K562 (cell line): ENCODE measurements around the gene CACNA2D3. TPM values are rescaled to one million over a fixed set of nuclear protein-coding genes. Genes with fewer than 3 reads are reported as not detected.

Experiments
- ATAC-seq: fragments of 200-7000 bp; cut with Tn5 transposase; 3 replicates; pipeline ENCODE4 v1.9.1; 2020; ENCODE audit warnings: moderate library complexity
- BruUV-seq: library from RNA; stranded (reverse); fragments of 400-500 nt; replicated peaks from 2 replicates; lab custom pipeline; 2021; lab: Mats Ljungman, UMichigan
- CTCF ChIA-PET: fragments of 300-600 bp; formaldehyde crosslinking; extraction: SDS; loops from one replicate; lab custom pipeline; 2021; ENCODE audit warnings: low intra/inter-chr PET ratio; lab: Yijun Ruan, JAX
- POLR2A ChIA-PET: fragments of 300-600, 350-650 bp; sonication (Branson Sonifier 250); formaldehyde crosslinking; extraction: SDS; loops from one replicate; lab custom pipeline; 2021; ENCODE audit warnings: antibody characterized with exemption, inconsistent platforms; lab: Yijun Ruan, JAX
- DNase-seq, 4 experiments: peaks; one replicate each; pipeline versions ENCODE4 v3.0.0 to v3.0.0-alpha.2; 2011 to 2018; ENCODE audit warnings: low spot score in 3 of 4, mixed read lengths in 3 of 4; ENCODE audit errors: extremely low read depth in 1 of 4
- FAIRE-seq: peaks from 2 replicates; lab custom pipeline; 2011; peaks lifted over from hg19 to GRCh38; lab: Jason Lieb, UNC
- H2AFZ ChIP-seq: 2 replicates; pipeline ENCODE4 v1.6.0; 2011; ENCODE audit warnings: low read depth, low read length, control low read depth, inconsistent platforms
- H3K27ac ChIP-seq: fragments of 200-600 bp; 3 replicates; pipeline ENCODE4 v1.8.0; 2011; ENCODE audit warnings: low read depth, mild to moderate bottlenecking, control low read depth, inconsistent platforms, low read length, moderate library complexity, mixed read lengths; ENCODE audit errors: extremely low read depth
- H3K27me3 ChIP-seq, 2 experiments: fragments of 300-600 bp in 1 of 2; 2 replicates in 1 of 2; 3 replicates in 1 of 2; pipeline versions ENCODE4 v1.6.0 to v1.8.0; 2011; ENCODE audit warnings: inconsistent platforms in 2 of 2, low read length in 2 of 2, mild to moderate bottlenecking in 1 of 2, mixed read lengths in 1 of 2, moderate library complexity in 1 of 2; ENCODE audit not compliant: control insufficient read depth in 2 of 2, insufficient read depth in 2 of 2
- H3K36me3 ChIP-seq: fragments of 300-600 bp; 3 replicates; pipeline ENCODE4 v1.8.0; 2011; ENCODE audit warnings: mild to moderate bottlenecking, low read length, inconsistent platforms; ENCODE audit not compliant: control insufficient read depth, insufficient read depth
- H3K4me1 ChIP-seq, 2 experiments: fragments of 200-600 bp in 1 of 2; replicated peaks in 1 of 2; 2 replicates in 1 of 2; 3 replicates in 1 of 2; pipeline versions ENCODE4 v1.5.1 to v1.8.0; 2011; ENCODE audit warnings: inconsistent platforms in 2 of 2, low read length in 2 of 2, mild to moderate bottlenecking in 1 of 2, mixed read lengths in 1 of 2, moderate library complexity in 1 of 2; ENCODE audit not compliant: control insufficient read depth in 2 of 2, insufficient read depth in 2 of 2
- H3K4me2 ChIP-seq: 2 replicates; pipeline ENCODE4 v1.6.1; 2011; ENCODE audit warnings: low read length, control low read depth, inconsistent platforms, mixed read lengths; ENCODE audit not compliant: insufficient read depth
- H3K4me3 ChIP-seq: fragments of 200-600 bp; sonication (generic), shearing (Covaris generic); 2 replicates; pipeline ENCODE4 v1.5.1; 2016; ENCODE audit warnings: control low read depth, inconsistent platforms
- H3K79me2 ChIP-seq: fragments of 200-600 bp; 3 replicates; pipeline ENCODE4 v1.8.0; 2011; ENCODE audit warnings: low read length, inconsistent platforms; ENCODE audit not compliant: control insufficient read depth, insufficient read depth
- H3K9ac ChIP-seq, 2 experiments: 2 replicates each; pipeline versions ENCODE4 v1.6.0 to v1.6.1; 2011; ENCODE audit warnings: low read depth in 2 of 2, low read length in 2 of 2, control low read depth in 1 of 2, inconsistent platforms in 1 of 2, mild to moderate bottlenecking in 1 of 2, mixed read lengths in 1 of 2; ENCODE audit not compliant: insufficient read depth in 1 of 2
- H3K9me1 ChIP-seq: one replicate; pipeline ENCODE4 v1.6.0; 2011; ENCODE audit warnings: inconsistent platforms, mild to moderate bottlenecking, low read length, moderate library complexity; ENCODE audit not compliant: control insufficient read depth, insufficient read depth
- H3K9me3 ChIP-seq: replicated peaks from 2 replicates; pipeline ENCODE4 v1.5.1; 2011; ENCODE audit warnings: low read depth, low read length, inconsistent platforms; ENCODE audit not compliant: control insufficient read depth, insufficient read depth
- H4K20me1 ChIP-seq: replicated peaks from 2 replicates; pipeline ENCODE4 v1.6.1; 2011; ENCODE audit warnings: low read length, inconsistent platforms, mixed read lengths; ENCODE audit not compliant: control insufficient read depth, insufficient read depth
- KLF10 ChIP-seq: fragments of 250-450 bp; sonication (Bioruptor Pico); IDR thresholded peaks from 2 replicates; pipeline ENCODE4 v1.6.1; 2021; ENCODE audit warnings: matching md5 sums
- MCM7 ChIP-seq, 2 experiments: fragments of 450-650 bp; IDR thresholded peaks; 2 replicates each; pipeline ENCODE4 v1.6.1; 2016 to 2018
- SIRT6 ChIP-seq: IDR thresholded peaks from one replicate; pipeline ENCODE4 v1.6.1; 2012; ENCODE audit warnings: low read depth, mild to moderate bottlenecking, control low read depth, inconsistent platforms, low read length, moderate library complexity
- WGBS: fragments of 100-300 bp; shearing (Covaris generic); methylation state at CpG from one replicate; pipeline ENCODE4 v1.1.6; 2016; ENCODE audit warnings: low coverage, mixed read lengths; ENCODE audit not compliant: insufficient coverage; ENCODE audit errors: missing lambda C conversion rate; 5-methylcytosine and 5-hydroxymethylcytosine counted together
- in situ Hi-C: fragments of 300-500 bp; cut with MboI; formaldehyde crosslinking; loops from 4 replicates; pipeline ENCODE4 v1.15.0; 2018; ENCODE audit warnings: inconsistent platforms, mixed read lengths
- intact Hi-C: fragments of 100-400 bp; cut with micrococcal nuclease; formaldehyde crosslinking; loops from 2 replicates; pipeline ENCODE4 v1.14.2; 2022
- polyA plus RNA-seq, 8 experiments: library from polyadenylated mRNA; depleted of rRNA in 4 of 8; stranded (reverse) in 5 of 8; unstranded in 3 of 8; fragments of >200 nt; fragmentation: Nextera tagmentation in 2 of 8; fragmentation: Illumina TruSeq in 1 of 8; extraction: Ambion mirVana in 2 of 8; extraction: Trizol in 1 of 8; gene quantifications; 2 replicates each; pipeline versions ENCODE4 v1.2.1 to v1.2.3, GENCODE V29; 2011 to 2014; ENCODE audit warnings: inconsistent platforms in 1 of 8, missing spikeins in 1 of 8
- total RNA-seq, 7 experiments: library from RNA; depleted of rRNA in 6 of 7; stranded (reverse); fragments of >200 nt in 6 of 7; fragmentation: Illumina TruSeq in 2 of 7; extraction: Trizol in 2 of 7; gene quantifications; 2 replicates each; pipeline versions ENCODE4 v1.2.1 to v1.2.3, GENCODE V29; 2011 to 2021; ENCODE audit warnings: low replicate concordance in 1 of 7
- TF ChIP-seq, protein P1 (sequence below), 2 experiments: fragments of 450-650 bp; IDR thresholded peaks; 2 replicates each; pipeline ENCODE4 v1.6.1; 2018; ENCODE audit warnings: mild to moderate bottlenecking in 2 of 2, low read depth in 1 of 2; ENCODE audit not compliant: partially characterized antibody in 2 of 2

The CACNA2D3 gene
- total and polyA plus RNA-seq, 9 of the 15 experiments (the other 6 are each of a cell fraction or from before 2014, with no cell fraction given), result 0.01 TPM; not detected in 8

DNA sequence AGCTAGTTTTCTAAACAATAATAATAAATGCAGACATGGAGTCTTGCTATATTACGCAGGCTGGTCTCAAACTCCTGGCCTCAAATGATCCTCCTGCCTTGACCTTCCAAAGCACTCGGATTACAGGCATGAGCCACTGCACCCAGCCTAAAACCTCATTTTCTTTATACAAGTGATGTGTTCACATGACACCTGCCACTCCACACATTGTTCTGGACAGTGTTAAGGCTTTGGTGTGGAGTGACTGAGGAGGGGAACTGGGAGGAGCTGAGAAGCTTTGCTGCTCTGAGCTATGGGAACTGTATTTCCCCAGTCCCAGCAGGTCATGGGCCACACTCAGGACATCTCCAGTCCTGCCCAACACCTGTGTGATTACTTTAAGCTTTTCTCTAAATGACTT lies 425.5 kb downstream of the CACNA2D3 start:
- intact Hi-C loops (no loop called here), in situ Hi-C loops (no loop called here)
- H3K9me1 ChIP-seq, result no peaks in the 10 kb centered on the region
- no peaks in the 10 kb centered on the region for H3K4me1 ChIP-seq
- H3K27ac ChIP-seq, result no peak overlapping the region
- H4K20me1 ChIP-seq, result no peaks in the 10 kb centered on the region
- H3K27me3 ChIP-seq, result peaks cover 0 to 8% of the 10 kb centered on the region in 2 experiments; a peak in 1 of 5 replicates
- no peaks in the 10 kb centered on the region for H3K36me3 ChIP-seq
- H3K79me2 ChIP-seq, result no peaks in the 10 kb centered on the region
- TF ChIP-seq KLF10 (CRISPR knock-in tag), result no peak
- no peak for TF ChIP-seq SIRT6
- no peak for TF ChIP-seq MCM7 (IDR thresholded peaks at IDR 0.05)
- TF ChIP-seq, protein P1, sequence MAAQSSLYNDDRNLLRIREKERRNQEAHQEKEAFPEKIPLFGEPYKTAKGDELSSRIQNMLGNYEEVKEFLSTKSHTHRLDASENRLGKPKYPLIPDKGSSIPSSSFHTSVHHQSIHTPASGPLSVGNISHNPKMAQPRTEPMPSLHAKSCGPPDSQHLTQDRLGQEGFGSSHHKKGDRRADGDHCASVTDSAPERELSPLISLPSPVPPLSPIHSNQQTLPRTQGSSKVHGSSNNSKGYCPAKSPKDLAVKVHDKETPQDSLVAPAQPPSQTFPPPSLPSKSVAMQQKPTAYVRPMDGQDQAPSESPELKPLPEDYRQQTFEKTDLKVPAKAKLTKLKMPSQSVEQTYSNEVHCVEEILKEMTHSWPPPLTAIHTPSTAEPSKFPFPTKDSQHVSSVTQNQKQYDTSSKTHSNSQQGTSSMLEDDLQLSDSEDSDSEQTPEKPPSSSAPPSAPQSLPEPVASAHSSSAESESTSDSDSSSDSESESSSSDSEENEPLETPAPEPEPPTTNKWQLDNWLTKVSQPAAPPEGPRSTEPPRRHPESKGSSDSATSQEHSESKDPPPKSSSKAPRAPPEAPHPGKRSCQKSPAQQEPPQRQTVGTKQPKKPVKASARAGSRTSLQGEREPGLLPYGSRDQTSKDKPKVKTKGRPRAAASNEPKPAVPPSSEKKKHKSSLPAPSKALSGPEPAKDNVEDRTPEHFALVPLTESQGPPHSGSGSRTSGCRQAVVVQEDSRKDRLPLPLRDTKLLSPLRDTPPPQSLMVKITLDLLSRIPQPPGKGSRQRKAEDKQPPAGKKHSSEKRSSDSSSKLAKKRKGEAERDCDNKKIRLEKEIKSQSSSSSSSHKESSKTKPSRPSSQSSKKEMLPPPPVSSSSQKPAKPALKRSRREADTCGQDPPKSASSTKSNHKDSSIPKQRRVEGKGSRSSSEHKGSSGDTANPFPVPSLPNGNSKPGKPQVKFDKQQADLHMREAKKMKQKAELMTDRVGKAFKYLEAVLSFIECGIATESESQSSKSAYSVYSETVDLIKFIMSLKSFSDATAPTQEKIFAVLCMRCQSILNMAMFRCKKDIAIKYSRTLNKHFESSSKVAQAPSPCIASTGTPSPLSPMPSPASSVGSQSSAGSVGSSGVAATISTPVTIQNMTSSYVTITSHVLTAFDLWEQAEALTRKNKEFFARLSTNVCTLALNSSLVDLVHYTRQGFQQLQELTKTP (IDR thresholded peaks at IDR 0.05; ENCODE audit: low read depth in 1 of 2, partially characterized antibody in 2 of 2), result no peak
- no TSS peak for BruUV-seq
- no peak for DNase-seq
- H3K9me3 ChIP-seq, result no peaks in the 10 kb centered on the region
- ChIA-PET CTCF (no interaction called here), POLR2A (no interaction called here)
- 11% methylated on average over 1 of the region's 2 CpGs for WGBS
- H3K4me3 ChIP-seq, result no peak overlapping the region
- H3K4me2 ChIP-seq, result no peak overlapping the region
- ATAC-seq, result no peak
- no peak overlapping the region for H3K9ac ChIP-seq
- no peak for FAIRE-seq
- H2AFZ ChIP-seq, result no peak overlapping the region
